Psoas muscle (tissue), 8 donors: ENCODE results near the gene EXPH5. TPM values are rescaled to one million over a fixed set of nuclear protein-coding genes. Genes with fewer than 3 reads are reported as not detected.

Source experiments
- ATAC-seq, 4 donors: fragments of 200-7000 bp; cut with Tn5 transposase; one replicate each; pipeline ENCODE4 v1.9.1; 2020; ENCODE audit warnings: moderate library complexity in 3 of 4, mild to moderate bottlenecking in 2 of 4
- DNase-seq, 2 donors: peaks; one replicate each; pipeline ENCODE4 v3.0.0-alpha.2; 2020
- H3K27ac ChIP-seq: fragments of 200-600 bp; one replicate; pipeline ENCODE4 v1.8.0; 2022
- H3K27me3 ChIP-seq, 3 donors: fragments of 200-600 bp in 1 of 3; one replicate each; pipeline versions ENCODE4 v1.6.1 to v1.8.0; 2013 to 2022; ENCODE audit warnings: low read length in 2 of 3, mild to moderate bottlenecking in 2 of 3, moderate library complexity in 1 of 3; ENCODE audit not compliant: insufficient read depth in 3 of 3
- H3K36me3 ChIP-seq, 2 donors: fragments of 200-600 bp in 1 of 2; one replicate each; pipeline versions ENCODE4 v1.6.1 to v1.8.0; 2013 to 2022; ENCODE audit warnings: low read depth in 1 of 2, mild to moderate bottlenecking in 1 of 2, moderate library complexity in 1 of 2; ENCODE audit not compliant: insufficient read depth in 1 of 2
- H3K4me1 ChIP-seq: fragments of 200-600 bp; one replicate; pipeline ENCODE4 v1.8.0; 2022
- H3K4me3 ChIP-seq: fragments of 200-600 bp; one replicate; pipeline ENCODE4 v1.8.0; 2022; ENCODE audit warnings: mild to moderate bottlenecking
- H3K9me3 ChIP-seq: fragments of 200-600 bp; one replicate; pipeline ENCODE4 v1.8.0; 2022
- CTCF ChIP-seq: fragments of 200-600 bp; IDR thresholded peaks from one replicate; pipeline ENCODE4 v1.8.0; 2022; ENCODE audit warnings: antibody characterized with exemption
- WGBS, 3 donors: extraction: QIAGEN DNeasy Blood & Tissue Kit; methylation state at CpG; one replicate each; pipeline versions ENCODE4 v1.1.6 to v1.1.7; 2013; 5-methylcytosine and 5-hydroxymethylcytosine counted together
- intact Hi-C, 2 donors: fragments of 100-400 bp; cut with DNase I; formaldehyde crosslinking; loops; one replicate each; pipeline versions ENCODE4 v1.11.0 to v1.14.2; 2022
- polyA plus RNA-seq, 3 donors: library from polyadenylated mRNA; stranded (reverse); fragments of 200-250 nt; gene quantifications; one replicate each; pipeline ENCODE4 v1.2.3, GENCODE V29; 2013
- total RNA-seq, 4 donors: library from RNA; stranded (reverse); fragmentation: NEBNext Ultra II Directional in 2 of 4; extraction: Animal tissue kit (Norgen Biotek cat#: 25700) in 2 of 4; gene quantifications; one replicate each; pipeline versions ENCODE4 v1.2.1 to v1.2.4, GENCODE V29; 2021 to 2023
- donor health status: healthy with polysubstance abuse.
- donor health status: DM: no; HTN: no; CAD: no; lungs with moderate emphysema.
- donor health status: Bipolar disorder and iron deficiency.
- donor health status: healthy.
- donor health status: DM: yes; HTN: yes; CAD: no.
- donor health status: DM: no; HTN: no; CAD: no.
- donor health status: DM: no; HTN: no; CAD: no.
- donor health status: DM: yes; HTN: yes; CAD: no.

Gene EXPH5
- total and polyA plus RNA-seq, 7 donors = 0.01 to 0.58 (median 0.15) TPM

- Histone ChIP-seq H3K4me1 (no peaks in the 10 kb centered on the region), H3K36me3 (no peaks in the 10 kb centered on the region), H3K27me3 (no peaks in the 10 kb centered on the region), H3K9me3 (no peaks in the 10 kb centered on the region), H3K27ac (no peak overlapping the region), H3K4me3 (no peak overlapping the region)
- no peak for TF ChIP-seq CTCF
- ATAC-seq (no peak), DNase-seq (no peak)
- intact Hi-C loops = no loop called here
Observed at GRCh38 chr11:108584973-108585372, 8.6 kb downstream of the EXPH5 start.

GRCh38 chr11:108580645-108581044 lies 12.9 kb downstream of the EXPH5 start:
- intact Hi-C loops = no loop called here
- ATAC-seq = no peak
- Histone ChIP-seq H3K4me3 (no peak overlapping the region), H3K9me3 (no peaks in the 10 kb centered on the region), H3K27ac (no peak overlapping the region), H3K36me3 (no peaks in the 10 kb centered on the region), H3K27me3 (no peaks in the 10 kb centered on the region), H3K4me1 (no peaks in the 10 kb centered on the region)
- no peak for TF ChIP-seq CTCF
- 88 to 94% (median 91%) methylated on average over 2 of the region's 2 CpGs for WGBS, 3 donors
- DNase-seq = no peak

GRCh38 chr11:108580043-108580442 lies 13.5 kb downstream of the EXPH5 start:
- H3K4me3 ChIP-seq = no peak overlapping the region
- TF ChIP-seq CTCF = no peak
- ATAC-seq = no peak
- no peaks in the 10 kb centered on the region for H3K27me3 ChIP-seq
- H3K36me3 ChIP-seq = no peaks in the 10 kb centered on the region
- no peaks in the 10 kb centered on the region for H3K4me1 ChIP-seq
- intact Hi-C loops = no loop called here
- H3K27ac ChIP-seq = no peak overlapping the region
- DNase-seq = no peak
- peaks cover 3% of the 10 kb centered on the region for H3K9me3 ChIP-seq

GRCh38 chr11:108576523-108576922 lies 17.0 kb downstream of the EXPH5 start:
- no peak for TF ChIP-seq CTCF
- Histone ChIP-seq H3K9me3 (peaks cover 10% of the 10 kb centered on the region), H3K27ac (no peak overlapping the region), H3K4me3 (no peak overlapping the region), H3K36me3 (no peaks in the 10 kb centered on the region), H3K27me3 (no peaks in the 10 kb centered on the region), H3K4me1 (no peaks in the 10 kb centered on the region)
- DNase-seq (no peak), ATAC-seq (no peak)
- intact Hi-C loops = no loop called here
- 50 to 65% (median 52%) methylated on average over 1 of the region's 1 CpG for WGBS, 3 donors

- 43 to 58% (median 45%) methylated on average over 4 of the region's 4 CpGs for WGBS, 3 donors
- ATAC-seq = no peak
Observed at GRCh38 chr11:108574675-108575074, 18.9 kb downstream of the EXPH5 start.

More at GRCh38 chr11:108574675-108575074, 18.9 kb downstream of the EXPH5 start:
- no peak overlapping the region for H3K27ac ChIP-seq
- H3K9me3 ChIP-seq = peaks cover 10% of the 10 kb centered on the region
- H3K4me3 ChIP-seq = no peak overlapping the region
- TF ChIP-seq CTCF = no peak
- DNase-seq = no peak
- H3K27me3 ChIP-seq = no peaks in the 10 kb centered on the region
- no peaks in the 10 kb centered on the region for H3K36me3 ChIP-seq
- H3K4me1 ChIP-seq = no peaks in the 10 kb centered on the region
- intact Hi-C loops = no loop called here
